AG04450 (cell line): ENCODE results near the gene RIBC1. TPM values are rescaled to one million over a fixed set of nuclear protein-coding genes. Genes with fewer than 3 reads are reported as not detected.

ENCODE experiments used
- CTCF ChIA-PET: fragments of 300-600, 350-600 bp; formaldehyde crosslinking; extraction: SDS; loops from one replicate; lab custom pipeline; 2022; ENCODE audit warnings: antibody characterized with exemption, inconsistent platforms; lab: Charles Lee
- POLR2A ChIA-PET: fragments of 350-600 bp; formaldehyde crosslinking; extraction: SDS; loops from one replicate; lab custom pipeline; 2021; ENCODE audit warnings: antibody characterized with exemption, inconsistent platforms; lab: Yijun Ruan, JAX
- DNase-seq: peaks from one replicate; pipeline ENCODE4 v3.0.0-alpha.2; 2011; ENCODE audit warnings: low read depth, low spot score
- H3K27ac ChIP-seq: one replicate; pipeline ENCODE4 v1.5.1; 2012; ENCODE audit warnings: low read depth, low read length, control low read depth
- H3K27me3 ChIP-seq: one replicate; pipeline ENCODE4 v1.6.0; 2012; ENCODE audit warnings: low read length; ENCODE audit not compliant: control insufficient read depth, insufficient read depth
- H3K4me3 ChIP-seq: 2 replicates; pipeline ENCODE4 v1.5.1; 2011; ENCODE audit warnings: mild to moderate bottlenecking, low read depth, low read length, control low read depth
- H3K9me3 ChIP-seq: 2 replicates; pipeline ENCODE4 v1.5.1; 2012; ENCODE audit warnings: low read length; ENCODE audit not compliant: control insufficient read depth, insufficient read depth
- polyA plus RNA-seq: library from polyadenylated mRNA; depleted of rRNA; stranded (reverse); fragments of >200 nt; gene quantifications from 2 replicates; pipeline ENCODE4 v1.2.3, GENCODE V29; 2011; rRNA removed
- small RNA-seq: library from RNA; depleted of rRNA; stranded (forward); fragments of <200 nt; gene quantifications from one replicate; pipeline ENCODE3, GENCODE V24; 2012; ENCODE audit warnings: low read depth; ENCODE audit not compliant: insufficient read length
- TF ChIP-seq, protein P1 (sequence below): IDR thresholded peaks from 2 replicates; pipeline ENCODE4 v1.5.1; 2011; ENCODE audit warnings: low read depth, low read length, control low read depth, inconsistent platforms

RIBC1 gene
- polyA plus RNA-seq, 1 experiment = 0.31 TPM

- TF ChIP-seq, protein P1, sequence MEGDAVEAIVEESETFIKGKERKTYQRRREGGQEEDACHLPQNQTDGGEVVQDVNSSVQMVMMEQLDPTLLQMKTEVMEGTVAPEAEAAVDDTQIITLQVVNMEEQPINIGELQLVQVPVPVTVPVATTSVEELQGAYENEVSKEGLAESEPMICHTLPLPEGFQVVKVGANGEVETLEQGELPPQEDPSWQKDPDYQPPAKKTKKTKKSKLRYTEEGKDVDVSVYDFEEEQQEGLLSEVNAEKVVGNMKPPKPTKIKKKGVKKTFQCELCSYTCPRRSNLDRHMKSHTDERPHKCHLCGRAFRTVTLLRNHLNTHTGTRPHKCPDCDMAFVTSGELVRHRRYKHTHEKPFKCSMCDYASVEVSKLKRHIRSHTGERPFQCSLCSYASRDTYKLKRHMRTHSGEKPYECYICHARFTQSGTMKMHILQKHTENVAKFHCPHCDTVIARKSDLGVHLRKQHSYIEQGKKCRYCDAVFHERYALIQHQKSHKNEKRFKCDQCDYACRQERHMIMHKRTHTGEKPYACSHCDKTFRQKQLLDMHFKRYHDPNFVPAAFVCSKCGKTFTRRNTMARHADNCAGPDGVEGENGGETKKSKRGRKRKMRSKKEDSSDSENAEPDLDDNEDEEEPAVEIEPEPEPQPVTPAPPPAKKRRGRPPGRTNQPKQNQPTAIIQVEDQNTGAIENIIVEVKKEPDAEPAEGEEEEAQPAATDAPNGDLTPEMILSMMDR = no peak
- no peak overlapping the region for H3K4me3 ChIP-seq
- no peaks in the 10 kb centered on the region for H3K27me3 ChIP-seq
- ChIA-PET CTCF (interaction anchor here (0.6 to 0.7 kb wide), 2 partner anchors 13 to 31 kb away, joined by 4 to 9 read pairs; no protein-coding TSS in a partner anchor), POLR2A (interaction anchor here (0.7 kb wide), 1 partner anchor 20 kb away, joined by 4 read pairs; no protein-coding TSS in a partner anchor)
- H3K27ac ChIP-seq = no peak overlapping the region
- no peak for DNase-seq
- H3K9me3 ChIP-seq = no peaks in the 10 kb centered on the region
These were observed 53.7 kb downstream of the RIBC1 start for GRCh38 chrX:53476371-53476770.

DNA sequence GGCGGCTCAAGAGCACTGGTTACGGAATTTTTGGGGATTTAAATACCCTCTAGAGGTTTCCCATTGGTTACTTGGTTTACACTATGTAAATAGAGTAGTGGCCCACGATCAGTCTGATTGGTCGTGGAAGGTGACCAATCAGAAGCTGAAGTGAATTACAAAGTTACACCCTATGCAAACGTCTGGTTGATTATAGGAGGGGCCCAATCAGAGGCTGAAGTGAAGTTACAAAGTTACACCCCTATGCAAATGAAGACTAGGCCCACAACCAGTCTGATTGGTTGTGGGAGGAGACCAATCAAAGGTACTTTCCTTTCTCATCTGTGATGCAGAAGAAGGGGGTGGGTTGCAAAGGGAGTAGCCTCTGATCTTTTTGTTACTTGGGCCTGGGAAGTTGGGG, 56.6 kb downstream of the RIBC1 start:
- no peak overlapping the region for H3K27ac ChIP-seq
- TF ChIP-seq, protein P1 = no peak
- no peaks in the 10 kb centered on the region for H3K9me3 ChIP-seq
- POLR2A ChIA-PET = no interaction called here
- CTCF ChIA-PET = interaction anchor here (1.0 to 1.1 kb wide), 2 partner anchors 8 to 21 kb away, joined by 3 to 6 read pairs; no protein-coding TSS in a partner anchor
- no peaks in the 10 kb centered on the region for H3K27me3 ChIP-seq
- H3K4me3 ChIP-seq = no peak overlapping the region
- no peak for DNase-seq

Small RNA genes lying within 50 kb of the gene (small RNA-seq; reads per million reads assigned to genes)
- gene MIR6857 (1.3 reads per million), gene VTRNA3-1P (not detected)

Other genes starting within 250 kb of the RIBC1 start
- 42.7 and 50.3 TPM in 2 replicates for gene KDM5C, start 197.7 kb upstream of the RIBC1 start, polyA plus RNA-seq
- 9.1 and 12.2 TPM in 2 replicates for gene IQSEC2, start 141.3 kb upstream of the RIBC1 start, polyA plus RNA-seq
- gene SMC1A, start 219 bp upstream of the RIBC1 start, polyA plus RNA-seq = 21.3 and 25.3 TPM in 2 replicates
- 87.4 and 113 TPM in 2 replicates for gene HSD17B10, start 11.5 kb downstream of the RIBC1 start, polyA plus RNA-seq